ENCODE measurements around the gene IL34.

The IL34 gene

DNA sequence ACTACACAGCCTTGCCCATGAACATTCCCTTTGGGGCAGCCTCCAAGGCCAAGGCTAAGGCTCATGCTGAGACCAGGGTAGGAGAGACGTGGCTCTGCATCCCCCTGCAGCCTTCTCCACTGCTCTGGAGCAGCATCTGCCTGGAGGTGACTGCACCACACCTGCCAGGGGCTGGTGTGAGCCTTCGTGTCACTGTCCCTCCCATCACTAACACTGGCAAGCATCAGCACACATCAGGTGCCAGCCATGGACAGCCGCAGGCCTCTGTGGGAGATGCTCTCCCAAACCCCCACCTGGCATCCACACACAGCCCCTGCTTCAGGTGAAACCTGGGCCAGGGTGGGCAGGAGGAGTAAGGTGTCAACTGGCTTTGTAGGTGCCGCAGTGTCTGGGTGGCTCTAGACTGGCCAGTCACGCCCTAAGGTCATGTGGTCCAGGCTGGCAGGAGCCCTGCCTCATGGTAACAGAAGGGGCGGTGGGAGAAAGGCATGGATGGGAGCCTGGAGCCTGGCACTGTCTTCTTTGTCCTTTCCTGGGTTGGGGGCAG is 57.5 kb downstream of the IL34 start:
- no peak for DNase-seq

DNA sequence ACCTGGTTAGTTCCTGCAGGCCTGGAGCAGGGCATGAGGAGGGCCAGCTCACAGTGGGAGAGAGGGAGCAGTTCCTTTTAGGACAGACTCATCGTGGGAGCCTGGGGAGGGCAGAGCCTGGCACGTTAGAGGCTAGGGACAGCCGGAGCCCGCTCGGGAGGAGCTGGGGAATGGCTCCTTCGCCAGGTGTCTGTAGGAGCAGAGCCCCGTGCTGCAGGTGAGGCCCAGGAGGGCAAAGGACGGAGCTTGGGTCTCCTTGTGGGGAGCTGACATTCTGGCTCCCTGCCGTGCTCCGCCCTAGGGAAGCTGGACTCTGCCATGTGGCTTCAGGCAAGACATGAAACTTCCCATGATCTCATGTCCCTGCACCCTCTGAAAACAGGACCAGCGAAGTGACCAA is 58.2 kb downstream of the IL34 start:
- DNase-seq = no peak

DNA sequence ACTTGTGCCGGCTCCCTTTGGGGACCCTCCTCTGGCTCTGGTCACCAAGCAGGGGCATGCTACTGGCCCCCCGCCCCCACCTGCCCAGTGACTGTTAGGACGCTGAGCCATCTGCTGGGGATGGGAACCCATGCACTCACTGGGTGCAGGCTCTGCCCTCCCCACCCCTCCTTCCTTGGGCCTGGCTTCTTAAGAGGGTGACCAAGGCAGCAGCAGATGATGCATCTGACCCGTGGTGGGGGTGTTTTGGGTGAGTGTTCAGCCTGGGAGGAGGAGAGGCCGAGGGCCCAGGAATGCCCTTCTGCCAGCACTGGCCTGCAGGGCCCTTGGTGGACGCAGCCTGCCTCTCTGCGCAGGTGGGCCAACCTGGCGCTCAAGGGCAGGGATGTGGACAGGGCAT is 58.7 kb downstream of the IL34 start:
- DNase-seq = no peak

DNA sequence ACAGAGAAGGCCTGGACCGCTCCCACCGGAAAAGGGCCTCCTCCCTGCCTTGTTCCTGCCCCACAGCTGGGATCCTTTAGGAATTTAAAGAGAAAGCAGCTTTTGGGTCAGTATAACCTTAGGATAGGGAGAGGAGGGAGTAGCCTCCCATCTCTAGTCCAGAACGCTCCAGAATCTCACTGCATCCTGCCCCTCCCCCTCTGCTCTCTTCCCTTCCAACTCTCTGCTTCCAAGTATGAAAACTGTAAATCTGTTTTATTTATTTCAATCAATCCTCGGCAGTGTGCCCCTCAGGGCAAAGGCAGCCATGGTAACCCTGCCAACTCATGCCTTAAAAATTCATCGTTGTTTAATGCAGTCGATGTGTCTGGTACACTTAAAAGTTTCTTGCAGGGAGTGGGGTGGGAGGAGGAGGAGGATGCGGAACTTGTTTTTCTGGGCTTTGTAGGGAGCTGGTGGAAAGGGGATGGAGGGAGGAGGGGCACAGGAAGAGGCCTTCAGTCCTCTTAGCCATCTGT is 60.6 kb downstream of the IL34 start:
- no peak for DNase-seq

DNA sequence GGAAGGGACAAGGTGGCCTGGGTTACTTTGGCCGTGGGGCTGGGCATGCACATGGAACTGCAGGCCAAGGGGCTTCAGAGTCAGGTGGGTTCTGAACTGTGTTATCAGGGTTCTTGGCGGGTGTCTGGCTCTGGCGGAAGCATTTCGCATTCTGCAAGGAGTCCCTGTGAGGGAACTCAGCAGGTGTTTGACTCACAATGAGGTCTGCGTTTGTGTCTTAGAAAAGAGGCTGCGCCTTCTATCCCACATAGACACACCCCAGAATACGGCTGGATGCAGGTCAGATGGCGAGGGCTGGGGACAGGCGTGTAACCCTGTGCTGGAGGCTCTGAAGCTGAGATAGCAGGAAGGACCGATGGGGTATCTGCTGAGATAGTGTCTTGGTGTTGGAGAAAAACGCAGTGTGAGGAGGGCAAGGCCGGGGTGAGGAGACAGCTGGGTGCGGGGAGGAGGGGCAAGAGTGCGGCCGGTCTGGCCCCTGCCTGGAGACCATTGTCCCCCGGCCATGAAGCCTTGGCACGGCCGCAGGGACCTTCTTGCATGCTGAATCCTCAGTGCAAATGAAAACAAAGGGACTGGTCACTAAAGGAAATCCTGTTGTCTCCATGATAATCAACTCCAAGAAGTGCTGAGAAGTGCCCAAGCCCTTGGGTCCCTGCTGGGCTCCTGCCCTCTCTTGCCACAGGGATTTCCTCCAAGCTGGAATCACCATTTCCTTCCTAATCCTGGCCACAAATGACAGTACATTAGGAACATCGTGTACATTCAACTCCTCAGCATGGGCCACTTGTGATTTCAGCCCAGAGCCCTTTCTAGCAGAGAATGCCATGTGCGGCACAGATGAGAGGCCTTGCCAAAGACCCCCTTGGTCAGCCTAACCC is 62.2 kb downstream of the IL34 start:
- DNase-seq = no peak

DNA sequence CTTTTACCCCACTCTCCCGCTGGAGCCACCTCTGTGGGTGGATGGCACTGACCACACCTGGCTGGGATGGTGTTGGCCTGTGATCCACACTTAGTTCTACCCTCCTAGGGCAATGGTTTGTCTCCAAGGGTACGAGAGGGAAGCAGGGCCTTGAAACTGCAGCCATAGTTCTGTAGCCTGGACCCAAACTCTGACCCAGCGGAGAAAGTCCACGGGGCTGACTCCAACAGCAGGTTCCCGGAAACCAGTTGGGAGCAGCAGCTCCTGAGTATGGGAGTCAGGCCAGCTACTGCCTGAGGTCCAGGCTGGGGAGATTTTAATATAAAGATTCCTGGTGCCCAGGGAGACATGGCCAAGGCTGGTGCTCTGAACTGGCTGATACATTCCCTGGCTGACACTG is 63.1 kb downstream of the IL34 start:
- no peak for DNase-seq

DNA sequence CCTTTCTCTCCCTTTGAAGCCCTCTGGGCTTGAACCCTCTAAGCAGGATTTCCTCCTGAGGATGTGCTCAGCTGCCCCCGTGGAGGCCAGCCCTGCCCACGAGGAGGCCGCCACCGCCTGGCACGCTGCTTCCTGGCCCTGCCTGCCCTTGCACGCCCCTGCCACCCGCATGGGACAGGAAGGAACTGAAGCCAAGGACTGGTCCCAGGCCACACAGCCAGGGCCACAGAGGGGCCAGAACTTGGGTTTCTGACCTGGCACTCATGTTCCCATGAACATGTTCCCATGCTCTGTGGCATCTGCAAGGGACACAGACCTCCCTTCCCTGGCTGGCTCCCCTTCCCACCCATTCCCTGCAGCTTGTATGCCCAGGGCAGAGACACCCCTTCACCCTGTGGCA is 63.6 kb downstream of the IL34 start:
- no peak for DNase-seq

Data from activated CD4-positive, alpha-beta T cell treated with anti-CD3 and anti-CD28 coated beads, Interleukin-2, amount 50 U/mL, for 48 hours (primary cell).